Adipocyte (in vitro differentiated cells): ENCODE measurements around the gene SCO2.
A peak's percentile ranks its signal among the peaks of the same experiment; 100 is the strongest.

Experiments used
- DNase-seq: peaks from one replicate; pipeline ENCODE4 v3.0.0-alpha.2; 2015; ENCODE audit warnings: low read depth
- H3K27me3 ChIP-seq: replicated peaks from 2 replicates; pipeline ENCODE4 v1.7.0; 2013; ENCODE audit warnings: mild to moderate bottlenecking, low read length, moderate library complexity; ENCODE audit not compliant: control insufficient read depth, insufficient read depth
- H3K36me3 ChIP-seq: 2 replicates; pipeline ENCODE4 v1.7.0; 2013; ENCODE audit warnings: low read length, mild to moderate bottlenecking, moderate library complexity; ENCODE audit not compliant: control insufficient read depth, insufficient read depth, severe bottlenecking
- H3K4me1 ChIP-seq: 2 replicates; pipeline ENCODE4 v1.7.0; 2013; ENCODE audit warnings: mild to moderate bottlenecking, low read length, moderate library complexity; ENCODE audit not compliant: control insufficient read depth, insufficient read depth
- H3K4me3 ChIP-seq: 2 replicates; pipeline ENCODE4 v1.7.0; 2013; ENCODE audit warnings: mild to moderate bottlenecking, low read length, moderate library complexity
- H3K9ac ChIP-seq: 2 replicates; pipeline ENCODE4 v1.7.0; 2013; ENCODE audit warnings: mild to moderate bottlenecking, low read length, moderate library complexity
- H3K9me3 ChIP-seq: 2 replicates; pipeline ENCODE4 v1.7.0; 2013; ENCODE audit warnings: mild to moderate bottlenecking, low read length, moderate library complexity; ENCODE audit not compliant: control insufficient read depth

The SCO2 gene

DNA sequence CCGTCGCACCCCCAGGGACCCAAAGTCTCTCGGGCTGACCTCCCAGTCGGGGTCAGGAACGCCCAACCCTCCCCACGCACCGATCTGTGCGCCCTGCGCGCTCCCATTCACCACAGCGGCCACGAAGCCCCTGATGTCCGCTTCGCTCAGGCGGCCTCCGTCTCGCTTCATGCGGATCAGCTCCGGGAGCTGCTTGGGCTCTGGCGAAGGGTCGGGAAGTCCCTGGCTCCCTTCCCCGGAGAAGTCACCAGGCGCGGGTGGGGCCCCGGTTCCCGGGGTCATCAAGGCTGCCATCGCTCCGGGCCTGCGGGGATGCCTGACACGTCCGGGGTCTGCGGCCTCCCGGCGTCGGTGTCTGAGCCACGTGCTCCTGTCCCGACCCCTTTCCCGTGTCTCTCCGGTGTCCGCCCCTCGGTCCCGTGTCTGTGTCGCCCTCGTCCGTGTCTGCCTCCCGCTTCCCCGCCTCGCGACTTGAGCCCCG is 4.1 kb upstream of the SCO2 start:
- DNase-seq = peak; percentile 20
- no peaks in the 10 kb centered on the region for H3K9me3 ChIP-seq
- H3K4me3 ChIP-seq = peak overlapping the region; percentile 79
- H3K4me1 ChIP-seq = peaks cover 29% of the 10 kb centered on the region
- no peaks in the 10 kb centered on the region for H3K36me3 ChIP-seq
- H3K9ac ChIP-seq = peak overlapping the region; percentile 89
- no peaks in the 10 kb centered on the region for H3K27me3 ChIP-seq

DNA sequence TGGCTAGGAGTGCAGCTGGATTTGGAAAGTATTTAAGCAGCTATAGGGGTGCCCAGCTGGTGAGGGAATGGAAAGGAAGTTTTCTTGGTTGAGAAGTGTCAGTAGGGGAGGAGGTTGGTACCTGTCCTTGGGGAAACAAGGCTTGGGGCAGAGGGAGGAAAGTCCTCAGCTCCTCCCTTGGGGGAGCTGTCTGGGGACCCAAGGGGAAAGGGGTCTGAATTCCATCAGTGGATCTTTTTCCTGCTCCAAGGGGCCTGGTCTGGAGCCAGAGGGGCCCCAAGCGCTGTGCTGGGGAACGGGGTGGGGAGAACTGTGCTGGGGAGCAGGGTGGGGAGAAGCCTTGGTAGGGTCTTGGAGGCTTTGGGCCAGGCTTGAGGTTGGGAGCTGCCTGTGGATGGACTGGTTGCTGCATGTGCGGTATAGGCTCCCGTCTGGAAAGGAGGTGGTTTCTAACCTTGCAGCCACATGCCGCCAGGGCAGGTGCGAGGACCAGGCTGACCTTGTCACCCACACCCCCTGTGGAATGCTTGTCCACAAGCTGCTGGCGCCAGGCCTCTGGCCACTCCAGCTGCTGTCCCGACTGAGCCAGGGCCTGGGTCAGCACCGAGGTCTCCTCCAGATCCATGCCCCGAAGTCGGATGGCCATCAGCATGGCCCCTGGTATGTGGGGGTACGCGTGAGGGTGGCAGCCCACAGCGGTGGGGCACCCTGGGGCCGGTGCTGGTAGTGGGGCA is 3.5 kb upstream of the SCO2 start:
- Histone ChIP-seq H3K27me3 (no peaks in the 10 kb centered on the region), H3K9me3 (no peaks in the 10 kb centered on the region), H3K4me3 (peak overlapping the region; percentile 79), H3K36me3 (no peaks in the 10 kb centered on the region), H3K4me1 (peaks cover 32% of the 10 kb centered on the region), H3K9ac (peak overlapping the region; percentile 89)
- no peak for DNase-seq

DNA sequence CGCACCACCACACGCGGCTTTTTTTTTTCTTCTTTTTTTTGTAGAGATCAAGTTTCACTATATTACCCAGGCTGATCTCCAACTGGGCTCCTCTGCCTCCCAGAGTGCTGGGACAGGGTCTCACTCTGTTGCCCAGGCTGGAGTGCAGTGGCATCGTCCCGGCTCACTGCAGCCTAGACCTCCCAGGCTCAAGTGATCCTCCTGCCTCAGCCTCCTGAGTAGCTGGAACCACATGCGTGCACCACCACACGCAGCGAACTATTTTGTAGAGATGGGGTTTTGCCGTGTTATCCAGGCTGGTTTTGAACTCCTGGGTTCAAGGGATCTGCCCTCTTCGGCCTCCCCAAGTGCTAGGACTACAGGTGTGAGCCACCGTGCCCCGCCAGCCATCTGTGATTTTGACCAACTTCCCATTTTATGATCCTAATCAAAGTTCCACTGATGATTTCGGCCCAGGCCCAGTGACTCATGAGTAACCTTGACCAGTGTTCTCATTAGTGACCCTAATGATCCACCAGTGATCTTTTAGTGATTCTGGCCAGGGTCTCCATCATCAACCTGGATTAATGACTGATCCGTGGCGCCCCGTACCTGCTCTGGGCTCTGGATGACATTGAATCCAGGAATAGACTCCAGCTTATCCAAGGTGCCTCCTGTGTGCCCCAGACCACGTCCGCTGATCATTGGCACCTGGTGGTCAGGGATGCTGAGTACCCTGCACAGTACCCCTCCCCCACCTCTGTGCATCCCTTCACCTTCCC is 2.7 kb upstream of the SCO2 start:
- no peak for DNase-seq
- H3K9me3 ChIP-seq = no peaks in the 10 kb centered on the region
- peaks cover 7% of the 10 kb centered on the region for H3K36me3 ChIP-seq
- H3K4me3 ChIP-seq = peak overlapping the region; percentile 79
- H3K4me1 ChIP-seq = peaks cover 31% of the 10 kb centered on the region
- no peaks in the 10 kb centered on the region for H3K27me3 ChIP-seq
- H3K9ac ChIP-seq = no peak overlapping the region

DNA sequence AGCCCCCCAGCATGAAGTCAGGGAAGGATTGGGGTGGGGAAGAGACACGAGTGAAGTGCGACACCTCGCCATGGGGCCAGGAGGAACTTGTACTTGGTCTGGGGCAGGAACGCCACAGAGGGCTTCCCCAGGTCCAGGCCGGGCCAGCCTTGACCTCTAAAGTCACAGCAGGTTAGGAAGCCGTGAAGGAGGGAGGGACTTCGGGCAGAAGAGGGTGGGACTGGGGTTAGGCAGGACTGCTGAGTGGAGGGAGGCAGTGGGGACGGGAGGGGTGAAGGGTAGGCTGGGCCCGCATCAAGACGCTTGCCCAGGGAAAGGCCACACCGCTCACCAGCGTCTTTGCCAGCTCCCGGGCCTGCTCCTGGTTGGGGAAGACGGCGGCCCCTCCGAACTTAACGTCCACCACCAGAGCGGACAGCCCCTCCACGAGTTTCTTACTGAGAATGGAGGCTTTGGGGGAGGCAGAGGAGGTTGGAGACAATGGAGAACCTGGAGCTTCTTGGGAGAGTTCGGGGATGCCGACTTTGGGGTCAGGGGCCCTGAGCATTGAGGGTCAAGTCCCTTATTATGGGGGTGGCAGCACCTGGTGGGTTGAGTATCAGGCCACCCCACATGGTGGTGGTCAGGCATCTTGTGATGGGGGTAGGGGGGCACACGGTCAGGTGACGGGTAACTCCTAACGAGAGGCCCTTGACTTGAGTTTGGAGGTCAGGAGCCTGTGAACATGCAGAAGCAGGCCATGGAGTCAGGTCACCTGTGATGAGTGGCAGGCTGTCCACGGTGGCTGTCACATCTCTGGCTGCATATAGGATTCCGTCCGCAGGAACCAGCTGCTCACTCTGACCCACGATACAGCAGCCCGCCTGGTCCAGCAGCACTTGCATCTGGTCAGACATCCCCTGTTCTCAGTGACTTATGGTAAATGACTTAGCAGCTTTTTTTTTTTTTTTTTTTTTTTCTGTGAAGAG is 1.7 kb upstream of the SCO2 start:
- no peaks in the 10 kb centered on the region for H3K27me3 ChIP-seq
- peaks cover 15% of the 10 kb centered on the region for H3K36me3 ChIP-seq
- no peaks in the 10 kb centered on the region for H3K9me3 ChIP-seq
- H3K4me3 ChIP-seq = peak overlapping the region; percentile 87
- peaks cover 31% of the 10 kb centered on the region for H3K4me1 ChIP-seq
- peak overlapping the region; percentile 90 for H3K9ac ChIP-seq
- peak; percentile 29 for DNase-seq

DNA sequence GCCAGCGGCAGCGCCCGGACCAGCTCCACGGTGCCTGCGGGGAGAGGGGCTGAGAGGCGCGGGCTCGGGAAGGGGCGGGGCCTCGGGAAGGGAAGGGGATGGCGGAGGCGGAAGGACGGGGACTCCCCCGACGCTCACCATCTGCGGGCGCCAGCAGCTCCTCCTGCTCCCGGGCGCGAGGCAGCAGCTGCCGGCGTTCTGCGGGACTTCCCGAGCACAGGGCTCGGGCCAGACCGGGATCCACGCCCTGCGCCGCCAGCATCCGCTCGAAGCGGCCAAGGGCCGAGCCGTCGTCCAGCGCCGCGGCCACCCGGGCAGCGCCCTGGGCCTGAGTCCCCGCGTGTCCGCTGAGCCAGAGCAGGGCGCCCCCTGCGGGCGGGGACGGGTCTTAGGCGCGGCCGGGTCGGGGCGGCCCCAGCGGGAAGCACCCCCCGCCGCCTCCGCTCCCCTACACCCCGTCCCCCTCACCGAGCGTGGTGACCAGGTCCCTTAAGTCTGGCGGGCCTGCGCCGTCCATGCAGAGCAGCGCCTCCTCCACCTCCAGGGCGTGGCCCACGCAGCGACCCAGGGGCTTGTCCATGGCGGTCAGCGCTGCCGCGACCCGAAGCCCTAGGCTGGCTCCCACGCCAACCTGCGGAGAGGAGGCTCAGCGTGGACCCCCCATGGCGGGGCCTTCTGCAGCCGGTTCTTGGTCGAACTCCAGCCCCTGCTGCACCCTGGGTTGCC is 873 bp upstream of the SCO2 start:
- H3K9me3 ChIP-seq = no peaks in the 10 kb centered on the region
- peaks cover 23% of the 10 kb centered on the region for H3K36me3 ChIP-seq
- peak overlapping the region; percentile 87 for H3K4me3 ChIP-seq
- DNase-seq = peak; percentile 90
- H3K27me3 ChIP-seq = no peaks in the 10 kb centered on the region
- H3K9ac ChIP-seq = peak overlapping the region; percentile 90
- H3K4me1 ChIP-seq = peaks cover 29% of the 10 kb centered on the region

DNA sequence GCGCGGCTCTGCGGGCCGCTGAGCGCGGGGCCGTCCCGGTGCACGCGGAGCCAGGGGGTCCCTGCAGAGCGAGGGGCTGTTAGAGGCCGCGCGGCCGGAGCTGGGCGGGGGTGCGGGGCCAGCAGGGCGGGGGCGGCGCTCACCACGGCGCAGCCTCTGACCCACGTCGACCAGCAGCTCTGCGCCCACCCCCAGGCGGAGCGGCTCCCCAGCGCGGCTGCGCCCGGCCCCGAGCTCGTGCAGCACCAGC is 385 bp upstream of the SCO2 start:
- Histone ChIP-seq H3K4me3 (peak overlapping the region; percentile 87), H3K36me3 (peaks cover 27% of the 10 kb centered on the region), H3K27me3 (no peaks in the 10 kb centered on the region)

DNA sequence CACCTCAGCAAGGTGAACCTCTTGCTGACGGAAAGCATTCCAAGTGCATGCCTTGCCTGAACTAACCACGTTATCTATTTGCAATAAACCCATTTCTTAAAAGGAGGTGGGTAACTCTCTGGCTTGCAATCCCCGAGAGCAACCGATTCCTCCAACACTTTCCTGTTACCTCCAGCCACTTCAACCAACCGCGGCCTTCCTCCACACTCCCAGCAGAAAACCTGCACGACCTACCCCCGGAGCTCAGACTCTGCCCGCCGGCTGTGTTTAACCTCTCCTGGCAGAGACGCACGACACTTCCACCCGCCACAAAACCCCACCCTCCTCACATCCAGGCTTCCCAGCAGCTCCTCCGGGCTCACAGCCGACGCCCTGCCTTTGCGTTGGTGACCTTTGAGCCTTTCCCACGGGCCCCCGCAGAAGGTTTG is 708 bp downstream of the SCO2 start:
- Histone ChIP-seq H3K36me3 (peaks cover 28% of the 10 kb centered on the region), H3K4me3 (peak overlapping the region; percentile 87), H3K9ac (peak overlapping the region; percentile 90), H3K27me3 (no peaks in the 10 kb centered on the region), H3K4me1 (peaks cover 25% of the 10 kb centered on the region), H3K9me3 (no peaks in the 10 kb centered on the region)
- DNase-seq = no peak

More for the DNA sequence above, 385 bp upstream of the SCO2 start:
- Histone ChIP-seq H3K9ac (peak overlapping the region; percentile 90), H3K9me3 (no peaks in the 10 kb centered on the region), H3K4me1 (peaks cover 25% of the 10 kb centered on the region)
- DNase-seq = no peak

DNA sequence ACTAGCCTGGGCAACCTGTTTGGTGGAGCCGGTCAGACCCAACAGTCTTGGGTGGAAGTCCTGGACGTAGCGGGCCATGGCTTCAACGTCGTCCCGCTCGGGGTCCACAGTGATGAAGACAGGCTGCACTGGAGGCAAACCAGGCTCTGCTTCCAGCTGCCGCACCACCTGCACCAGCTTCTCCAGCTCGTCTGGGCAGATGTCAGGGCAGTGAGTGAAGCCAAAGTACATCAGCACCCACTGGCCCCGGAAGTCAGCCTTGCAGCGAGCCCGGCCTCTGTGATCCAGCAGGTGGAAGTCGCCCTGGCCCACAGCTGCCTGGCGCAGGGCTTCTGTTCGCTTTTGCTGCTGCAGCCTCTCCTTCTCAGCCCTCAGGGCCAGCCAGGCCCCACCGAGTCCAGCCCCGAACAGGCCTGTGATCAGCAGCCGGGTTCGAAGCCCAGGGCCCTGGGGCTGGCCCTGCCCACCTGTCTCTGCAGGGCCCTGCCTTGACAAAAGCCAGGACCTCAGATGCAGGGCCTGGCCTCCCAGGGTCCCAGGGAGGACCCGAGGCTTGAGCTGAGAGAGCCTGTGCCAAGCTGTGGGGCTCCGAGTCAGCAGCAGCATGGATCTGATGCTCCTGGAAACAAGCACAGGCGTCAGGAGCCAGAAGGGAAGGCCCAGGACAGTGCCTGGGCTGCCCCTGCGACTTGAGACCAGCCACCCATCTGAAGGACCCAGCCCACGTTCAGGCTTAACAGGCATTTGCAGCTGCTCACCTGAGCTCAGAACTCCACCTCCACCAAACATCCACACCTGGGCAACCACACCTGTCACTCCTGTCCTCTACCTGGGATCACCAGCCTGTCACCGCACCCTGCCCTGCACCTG is 1.4 kb downstream of the SCO2 start:
- Histone ChIP-seq H3K9ac (peak overlapping the region; percentile 90), H3K4me1 (peaks cover 22% of the 10 kb centered on the region), H3K4me3 (peak overlapping the region; percentile 87), H3K36me3 (peaks cover 33% of the 10 kb centered on the region), H3K27me3 (no peaks in the 10 kb centered on the region), H3K9me3 (no peaks in the 10 kb centered on the region)
- no peak for DNase-seq

DNA sequence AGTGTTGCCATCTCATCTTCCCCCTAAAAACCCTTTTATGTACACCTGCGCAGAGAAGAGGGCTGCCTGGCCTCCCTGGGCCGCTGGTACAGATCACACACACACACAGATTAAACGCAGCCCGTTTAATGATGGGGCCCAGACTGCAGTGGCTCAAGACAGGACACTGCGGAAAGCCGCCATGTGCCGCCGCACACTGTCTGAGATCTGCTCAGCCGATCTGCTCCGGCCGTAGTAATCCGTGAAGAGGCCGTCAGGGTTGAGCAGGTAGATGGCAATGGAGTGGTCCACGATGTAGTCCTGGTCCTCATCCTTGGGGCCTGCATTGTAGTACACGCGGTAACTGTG is 2.0 kb downstream of the SCO2 start:
- DNase-seq = no peak
- H3K36me3 ChIP-seq = peaks cover 39% of the 10 kb centered on the region

DNA sequence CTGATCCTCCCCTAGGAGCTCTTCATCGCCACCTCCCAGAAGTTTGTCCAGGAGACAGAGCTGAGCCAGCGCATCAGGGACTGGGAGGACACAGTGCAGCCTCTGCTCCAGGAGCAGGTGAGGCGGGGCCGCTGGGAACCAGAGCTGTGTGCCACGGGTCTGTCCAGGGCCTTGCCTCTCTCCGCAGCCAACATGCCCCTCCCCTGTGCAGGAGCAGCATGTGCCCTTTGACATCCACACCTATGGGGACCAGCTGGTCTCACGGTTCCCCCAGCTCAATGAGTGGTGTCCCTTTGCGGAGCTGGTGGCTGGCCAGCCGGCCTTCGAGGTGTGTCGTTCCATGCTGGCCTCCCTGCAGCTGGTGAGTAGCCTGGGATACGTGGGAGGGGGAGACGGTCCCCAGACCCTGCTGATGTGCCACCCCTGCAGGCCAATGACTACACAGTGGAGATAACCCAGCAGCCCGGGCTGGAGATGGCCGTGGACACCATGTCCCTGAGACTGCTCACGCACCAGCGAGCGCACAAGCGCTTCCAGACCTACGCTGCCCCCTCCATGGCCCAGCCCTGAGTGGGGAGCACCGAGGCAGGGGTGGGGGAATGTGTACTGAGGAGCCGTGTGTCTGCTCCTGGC is 2.5 kb downstream of the SCO2 start:
- H3K4me1 ChIP-seq = peaks cover 21% of the 10 kb centered on the region
- peaks cover 39% of the 10 kb centered on the region for H3K36me3 ChIP-seq
- no peaks in the 10 kb centered on the region for H3K9me3 ChIP-seq
- H3K27me3 ChIP-seq = no peaks in the 10 kb centered on the region
- H3K4me3 ChIP-seq = no peak overlapping the region
- no peak overlapping the region for H3K9ac ChIP-seq
- no peak for DNase-seq

More for the DNA sequence above, 2.0 kb downstream of the SCO2 start:
- Histone ChIP-seq H3K27me3 (no peaks in the 10 kb centered on the region), H3K9me3 (no peaks in the 10 kb centered on the region), H3K4me1 (peaks cover 21% of the 10 kb centered on the region), H3K9ac (no peak overlapping the region), H3K4me3 (no peak overlapping the region)
